Naive thymus-derived CD8-positive, alpha-beta T cell (primary cell): ENCODE measurements around the gene SLC39A11. TPM values are rescaled to one million over a fixed set of nuclear protein-coding genes. Genes with fewer than 3 reads are reported as not detected.
"Not testable (repeated sequence)": the region's sequence is repeated elsewhere in the genome, so short reads cannot be mapped to it uniquely, and the experiment has no call there.

Experiments used
- ATAC-seq, 2 donors: fragments of 150-1000 bp; cut with Tn5 transposase in 1 of 2; sonication (Bioruptor Pico), chemical (Tn5 transposase) in 1 of 2; 1 replicate in 1 of 2; 2 replicates in 1 of 2; pipeline ENCODE4 v1.10.0; 2021; ENCODE audit warnings: mild to moderate bottlenecking in 2 of 2, moderate library complexity in 2 of 2
- POLR2A ChIA-PET: fragments of 350-600 bp; sonication (Branson Sonifier 250); formaldehyde crosslinking; loops from one replicate; lab custom pipeline; 2021; ENCODE audit warnings: antibody characterized with exemption; lab: Charles Lee
- DNase-seq, 10 donors: peaks; one replicate each; pipeline versions ENCODE4 v3.0.0 to v3.0.0-alpha.2; 2020 to 2022
- H3K27ac Mint-ChIP-seq, 10 donors: one replicate each; pipeline ENCODE4 v1.8.0; 2020 to 2022; ENCODE audit warnings: mild to moderate bottlenecking in 10 of 10, mixed read lengths in 10 of 10, moderate library complexity in 4 of 10, inconsistent platforms in 1 of 10
- H3K27me3 Mint-ChIP-seq, 5 donors: one replicate each; pipeline ENCODE4 v1.8.0; 2021 to 2022; ENCODE audit warnings: mixed read lengths in 5 of 5
- H3K36me3 Mint-ChIP-seq, 3 donors: one replicate each; pipeline ENCODE4 v1.8.0; 2020 to 2022; ENCODE audit warnings: mixed read lengths in 3 of 3, mild to moderate bottlenecking in 2 of 3, inconsistent platforms in 1 of 3
- H3K4me1 Mint-ChIP-seq, 4 donors: one replicate each; pipeline ENCODE4 v1.8.0; 2021 to 2022; ENCODE audit warnings: mixed read lengths in 4 of 4
- H3K4me3 Mint-ChIP-seq, 10 donors: one replicate each; pipeline ENCODE4 v1.8.0; 2020 to 2022; ENCODE audit warnings: mild to moderate bottlenecking in 10 of 10, mixed read lengths in 10 of 10, moderate library complexity in 6 of 10, inconsistent platforms in 1 of 10
- H3K9me3 Mint-ChIP-seq, 9 donors: one replicate each; pipeline ENCODE4 v1.8.0; 2020 to 2022; ENCODE audit warnings: mixed read lengths in 9 of 9, mild to moderate bottlenecking in 3 of 9, inconsistent platforms in 1 of 9, moderate library complexity in 1 of 9
- polyA plus RNA-seq, 3 donors: library from polyadenylated mRNA; unstranded; fragments of 300-500 nt; fragmentation: Illumina TruSeq; gene quantifications; one replicate each; pipeline ENCODE4 v1.2.3, GENCODE V29; 2021
- total RNA-seq, 8 experiments: library from RNA in 2 of 8; stranded (reverse) in 2 of 8; gene quantifications; one replicate each; pipeline ENCODE4 v1.2.3 and lab custom pipeline; 2021 to 2026

Gene SLC39A11, protein sequence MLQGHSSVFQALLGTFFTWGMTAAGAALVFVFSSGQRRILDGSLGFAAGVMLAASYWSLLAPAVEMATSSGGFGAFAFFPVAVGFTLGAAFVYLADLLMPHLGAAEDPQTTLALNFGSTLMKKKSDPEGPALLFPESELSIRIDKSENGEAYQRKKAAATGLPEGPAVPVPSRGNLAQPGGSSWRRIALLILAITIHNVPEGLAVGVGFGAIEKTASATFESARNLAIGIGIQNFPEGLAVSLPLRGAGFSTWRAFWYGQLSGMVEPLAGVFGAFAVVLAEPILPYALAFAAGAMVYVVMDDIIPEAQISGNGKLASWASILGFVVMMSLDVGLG
- total RNA-seq (10 to 100 TPM; 11.3 to 14.4 TPM), polyA plus RNA-seq (10 to 100 TPM in 1 of 3 donors, 1 to 10 TPM in 2; 6.2 to 10.3 (median 6.6) TPM), total RNA-seq (lab: John Stamatoyannopoulos, UW) (8.3 to 10.7 (median 9.2) reads per million in 6 experiments)

DNA sequence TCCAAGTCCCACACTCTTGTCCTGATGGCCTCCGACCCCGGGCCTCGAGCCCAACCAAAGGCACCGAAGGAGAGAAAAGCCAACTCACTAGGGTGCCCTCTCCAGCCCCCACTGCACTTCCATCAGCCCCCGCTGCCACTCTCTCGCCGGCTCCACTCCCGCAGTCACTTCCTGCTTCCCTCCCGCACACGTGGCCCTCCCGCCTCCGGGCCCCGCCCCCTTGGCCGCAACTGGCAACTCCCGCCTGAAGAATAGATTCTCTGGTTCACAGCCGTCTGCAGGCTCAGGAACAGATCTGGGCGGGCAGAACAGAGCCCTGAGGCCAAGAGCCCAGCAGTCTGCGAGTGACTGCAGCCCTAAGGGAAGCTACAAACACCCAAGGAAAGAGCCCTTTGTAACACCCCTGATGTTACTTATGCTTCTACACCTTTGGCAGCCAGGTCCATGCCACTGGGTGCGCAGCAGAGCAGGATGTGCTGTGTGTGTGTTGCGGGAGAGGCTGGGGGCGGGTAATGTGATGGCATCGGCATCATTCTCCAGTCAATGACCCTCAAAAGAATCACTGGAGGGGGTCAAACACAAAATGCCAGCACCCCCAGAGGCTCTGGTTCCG, at the start of gene SLC39A11:
Gene SLC39A11 (minus strand): TSS at position 166 of the 613 bp plus-strand sequence. CDS start 3,924 bp downstream, outside the sequence.
- Mint-ChIP-seq H3K9me3 (no peaks in the 10 kb centered on the region), H3K27me3 (peaks cover 0 to 20% (median 2%) of the 10 kb centered on the region in 5 donors), H3K4me1 (peaks cover 19 to 41% (median 37%) of the 10 kb centered on the region in 4 donors), H3K36me3 (peaks cover 1 to 10% (median 6%) of the 10 kb centered on the region in 3 donors), H3K4me3 (peak within 1 kb of the TSS; percentile 93 to 100 (median 98)), H3K27ac (peak within 1 kb of the TSS; percentile 84 to 98 (median 94))
- DNase-seq: peak; percentile 79 to 90 (median 82)
- ATAC-seq: peak; percentile 95 to 97
- POLR2A ChIA-PET: interaction anchor here (2.0 kb wide), 1 partner anchor 139 kb away, joined by 7 read pairs; a partner anchor contains a TSS

- Mint-ChIP-seq H3K9me3 (peaks cover 0 to 26% (median 14%) of the 10 kb centered on the region in 9 donors), H3K27ac (no peak overlapping the region), H3K27me3 (peaks cover 0 to 6% (median 2%) of the 10 kb centered on the region in 5 donors), H3K36me3 (peaks cover 0 to 8% (median 2%) of the 10 kb centered on the region in 3 donors), H3K4me3 (no peak overlapping the region), H3K4me1 (peaks cover 14 to 18% (median 16%) of the 10 kb centered on the region in 4 donors)
- POLR2A ChIA-PET: no interaction called here
- ATAC-seq (no peak), DNase-seq (no peak)
These were observed 48.9 kb upstream of the SLC39A11 start for GRCh38 chr17:73141411-73141810.

DNA sequence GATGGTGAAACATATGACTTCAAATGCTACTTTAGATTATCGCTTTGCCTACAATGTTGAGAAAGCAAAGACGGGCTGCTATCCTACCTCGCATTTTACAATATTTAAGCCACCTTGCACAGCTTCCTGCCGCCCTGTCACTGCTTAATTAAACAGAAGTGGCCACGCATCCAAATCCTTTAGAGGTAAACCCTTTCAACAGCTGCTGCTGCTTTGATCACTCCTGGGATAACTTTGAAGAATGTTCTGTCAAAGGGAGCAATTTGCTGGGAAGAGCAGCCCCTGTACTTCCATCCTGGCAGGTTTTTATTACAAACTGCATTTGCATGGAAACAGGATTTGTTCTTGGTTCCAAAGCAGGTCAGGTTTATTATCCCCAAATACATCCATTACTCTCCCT, 48.1 kb upstream of the SLC39A11 start:
- ATAC-seq (no peak), DNase-seq (no peak)
- H3K27me3 Mint-ChIP-seq: peaks cover 0 to 6% (median 2%) of the 10 kb centered on the region in 5 donors
- POLR2A ChIA-PET: no interaction called here
- peaks cover 0 to 2% (median 2%) of the 10 kb centered on the region in 3 donors for H3K36me3 Mint-ChIP-seq
- no peak overlapping the region for H3K4me3 Mint-ChIP-seq
- peaks cover 14 to 18% (median 16%) of the 10 kb centered on the region in 4 donors for H3K4me1 Mint-ChIP-seq
- peak overlapping the region in 1 of 10 donors; percentile 34 for H3K27ac Mint-ChIP-seq
- H3K9me3 Mint-ChIP-seq: peaks cover 0 to 17% (median 9%) of the 10 kb centered on the region in 9 donors

DNA sequence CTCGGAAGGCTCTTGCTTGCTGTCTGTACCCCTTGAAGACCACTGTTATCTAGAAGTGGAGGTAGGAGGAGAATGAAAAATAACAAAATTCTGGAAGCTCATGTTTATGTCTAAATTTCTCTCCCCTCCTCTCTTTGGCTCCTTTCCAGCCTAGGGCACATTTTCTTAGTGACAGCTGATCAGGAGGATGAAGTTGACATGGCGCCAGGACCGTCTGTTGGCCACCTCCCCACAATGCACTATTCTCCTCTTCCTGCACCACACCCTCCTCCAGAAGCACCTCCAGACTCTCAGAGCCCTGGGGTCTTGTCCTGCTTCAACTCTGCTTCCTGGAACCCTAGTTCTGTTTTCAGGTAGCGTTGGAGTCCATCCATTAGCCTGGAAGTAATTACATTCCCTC, 46.8 kb upstream of the SLC39A11 start:
- Mint-ChIP-seq H3K4me3 (no peak overlapping the region), H3K4me1 (peaks cover 14 to 18% (median 16%) of the 10 kb centered on the region in 4 donors), H3K36me3 (peaks cover 0 to 2% (median 0%) of the 10 kb centered on the region in 3 donors), H3K27ac (peak overlapping the region in 2 of 10 donors; percentile 46 to 63), H3K27me3 (peaks cover 0 to 6% (median 2%) of the 10 kb centered on the region in 5 donors), H3K9me3 (peaks cover 0 to 6% (median 2%) of the 10 kb centered on the region in 9 donors)
- ATAC-seq: no peak
- DNase-seq: no peak
- POLR2A ChIA-PET: no interaction called here

DNA sequence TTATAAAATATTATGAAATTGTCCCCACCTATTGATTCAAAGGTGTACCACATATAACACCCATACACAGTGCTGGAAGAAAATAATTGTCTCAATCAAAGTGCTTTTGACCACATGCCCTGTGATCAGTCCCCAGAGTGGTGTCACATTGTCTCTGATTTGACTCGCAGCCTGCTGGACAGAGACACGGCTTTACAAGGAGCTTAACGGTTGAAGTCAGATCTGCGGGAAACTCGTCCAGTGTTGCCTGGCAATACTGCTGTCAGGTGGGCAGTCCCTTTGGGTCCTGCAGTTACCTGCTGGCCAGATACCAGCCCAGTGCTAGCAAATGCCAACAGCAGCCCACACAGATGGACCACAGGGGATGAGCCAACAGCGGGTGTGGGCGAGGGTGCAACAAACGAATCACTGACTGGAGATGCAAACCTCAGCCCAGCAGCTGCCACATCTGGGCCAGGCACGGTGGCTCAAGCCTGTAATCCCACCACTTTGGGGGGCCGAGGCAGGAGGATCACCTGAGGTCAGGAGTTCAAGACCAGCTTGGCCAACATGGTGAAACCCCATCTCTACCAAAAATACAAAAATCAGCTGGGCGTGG, 46.2 kb upstream of the SLC39A11 start:
- Mint-ChIP-seq H3K9me3 (no peaks in the 10 kb centered on the region), H3K27ac (peak overlapping the region in 1 of 10 donors; percentile 24), H3K36me3 (no peaks in the 10 kb centered on the region), H3K4me1 (peaks cover 11 to 12% (median 11%) of the 10 kb centered on the region in 4 donors), H3K4me3 (no peak overlapping the region), H3K27me3 (peaks cover 0 to 6% (median 2%) of the 10 kb centered on the region in 5 donors)
- POLR2A ChIA-PET: no interaction called here
- DNase-seq: no peak
- ATAC-seq: no peak

DNA sequence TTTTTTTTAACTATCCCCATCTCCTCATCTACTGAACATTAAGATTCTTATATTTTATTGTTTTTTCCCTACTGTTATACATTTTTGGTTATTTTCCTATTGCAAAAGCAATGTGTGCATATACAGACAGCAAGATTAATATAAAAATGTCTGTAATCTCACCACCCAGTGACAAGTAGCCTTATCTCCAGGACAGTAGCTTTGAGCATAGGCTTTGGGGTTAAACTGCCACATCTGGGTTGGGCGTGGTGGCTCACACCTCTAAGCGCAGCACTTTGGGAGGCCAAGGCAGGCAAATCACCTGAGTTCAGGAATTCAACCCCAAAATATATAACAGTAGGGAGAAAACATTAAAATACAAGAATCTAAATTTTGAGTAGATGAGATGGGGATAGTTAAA, 44.9 kb upstream of the SLC39A11 start:
- Mint-ChIP-seq H3K27me3 (peaks cover 0 to 6% (median 2%) of the 10 kb centered on the region in 5 donors), H3K4me3 (no peak overlapping the region), H3K27ac (no peak overlapping the region)

DNA sequence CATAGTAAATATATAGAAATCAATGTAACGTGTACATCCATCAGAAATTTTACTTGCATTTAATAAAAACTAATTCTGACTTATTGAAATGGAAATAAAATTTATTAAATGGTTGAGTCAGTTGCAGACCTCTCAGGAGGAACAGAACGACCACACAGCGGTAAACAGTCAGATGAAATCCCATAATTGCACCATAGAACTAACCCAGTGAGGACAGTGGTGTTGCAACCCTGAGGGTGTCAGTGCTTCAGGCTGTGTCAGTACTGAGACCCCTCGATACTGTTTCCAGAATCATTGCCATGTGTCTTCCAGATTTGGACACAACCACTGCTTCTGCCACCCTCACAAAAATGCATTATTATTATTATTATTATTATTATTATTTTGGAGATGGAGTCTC, 43.3 kb upstream of the SLC39A11 start:
- ATAC-seq (no peak), DNase-seq (no peak)
- H3K9me3 Mint-ChIP-seq: no peaks in the 10 kb centered on the region

More for the DNA sequence above, 44.9 kb upstream of the SLC39A11 start:
- H3K36me3 Mint-ChIP-seq: no peaks in the 10 kb centered on the region
- ATAC-seq (no peak), DNase-seq (no peak)
- H3K9me3 Mint-ChIP-seq: no peaks in the 10 kb centered on the region
- H3K4me1 Mint-ChIP-seq: peaks cover 0 to 3% (median 2%) of the 10 kb centered on the region in 4 donors
- POLR2A ChIA-PET: no interaction called here

GRCh38 chr17:73133911-73134649, 41.6 kb upstream of the SLC39A11 start:
- Mint-ChIP-seq H3K27ac (no peak overlapping the region), H3K4me1 (peaks cover 0 to 8% (median 0%) of the 10 kb centered on the region in 4 donors), H3K9me3 (no peaks in the 10 kb centered on the region), H3K4me3 (no peak overlapping the region), H3K27me3 (peaks cover 0 to 3% (median 0%) of the 10 kb centered on the region in 5 donors), H3K36me3 (no peaks in the 10 kb centered on the region)
- POLR2A ChIA-PET: no interaction called here
- no peak for ATAC-seq
- no peak for DNase-seq

More for the DNA sequence above, 43.3 kb upstream of the SLC39A11 start:
- no peak overlapping the region for H3K4me3 Mint-ChIP-seq
- H3K27me3 Mint-ChIP-seq: peaks cover 0 to 6% (median 2%) of the 10 kb centered on the region in 5 donors
- peaks cover 0 to 8% (median 2%) of the 10 kb centered on the region in 4 donors for H3K4me1 Mint-ChIP-seq
- POLR2A ChIA-PET: no interaction called here
- H3K36me3 Mint-ChIP-seq: no peaks in the 10 kb centered on the region
- H3K27ac Mint-ChIP-seq: no peak overlapping the region

GRCh38 chr17:73132085-73132492, 39.6 kb upstream of the SLC39A11 start:
- peaks cover 0 to 3% (median 0%) of the 10 kb centered on the region in 5 donors for H3K27me3 Mint-ChIP-seq
- DNase-seq: no peak

GRCh38 chr17:73131439-73131838, 39.0 kb upstream of the SLC39A11 start:
- H3K9me3 Mint-ChIP-seq, DNase-seq, H3K4me3 Mint-ChIP-seq, POLR2A ChIA-PET, H3K36me3 Mint-ChIP-seq, ATAC-seq, H3K27ac Mint-ChIP-seq, H3K27me3 Mint-ChIP-seq, H3K4me1 Mint-ChIP-seq: not testable (repeated sequence)

More at GRCh38 chr17:73132085-73132492, 39.6 kb upstream of the SLC39A11 start:
- no peak for ATAC-seq
- H3K4me1 Mint-ChIP-seq: peaks cover 0 to 8% (median 0%) of the 10 kb centered on the region in 4 donors
- H3K9me3 Mint-ChIP-seq: no peaks in the 10 kb centered on the region
- H3K27ac Mint-ChIP-seq: no peak overlapping the region
- POLR2A ChIA-PET: no interaction called here
- H3K36me3 Mint-ChIP-seq: no peaks in the 10 kb centered on the region
- no peak overlapping the region for H3K4me3 Mint-ChIP-seq

GRCh38 chr17:73130977-73131376, 38.5 kb upstream of the SLC39A11 start:
- Mint-ChIP-seq H3K36me3 (no peaks in the 10 kb centered on the region), H3K4me3 (no peak overlapping the region), H3K27ac (no peak overlapping the region), H3K27me3 (peaks cover 0 to 3% (median 0%) of the 10 kb centered on the region in 5 donors), H3K9me3 (no peaks in the 10 kb centered on the region), H3K4me1 (peaks cover 0 to 8% (median 0%) of the 10 kb centered on the region in 4 donors)
- POLR2A ChIA-PET: no interaction called here
- DNase-seq (no peak), ATAC-seq (no peak)

DNA sequence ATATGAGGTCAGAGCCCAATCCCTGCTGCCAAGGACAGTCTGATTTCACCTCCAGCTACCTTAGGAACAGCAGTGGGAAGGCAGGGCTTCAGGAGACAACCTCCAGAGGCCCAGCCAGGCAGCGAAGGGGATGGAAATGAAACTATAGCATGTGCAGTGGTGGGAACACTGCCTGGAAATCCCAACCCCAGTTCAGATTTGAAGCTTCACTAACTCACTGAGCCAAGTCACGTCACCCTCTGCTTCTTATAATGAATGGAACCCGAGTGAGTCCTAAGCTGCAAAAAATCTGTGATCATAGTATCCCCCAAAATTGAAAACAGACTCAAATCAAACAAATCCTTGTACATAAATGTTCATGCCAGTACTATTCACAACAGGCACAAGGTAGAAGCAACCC, 36.0 kb upstream of the SLC39A11 start:
- no peak for DNase-seq
- POLR2A ChIA-PET: interaction anchor here (0.7 kb wide), 1 partner anchor 426 kb away, joined by 3 read pairs; no protein-coding TSS in a partner anchor
- no peak overlapping the region for H3K4me3 Mint-ChIP-seq
- H3K27ac Mint-ChIP-seq: no peak overlapping the region
- ATAC-seq: no peak
- no peaks in the 10 kb centered on the region for H3K9me3 Mint-ChIP-seq
- no peaks in the 10 kb centered on the region for H3K36me3 Mint-ChIP-seq
- peaks cover 0 to 3% (median 0%) of the 10 kb centered on the region in 5 donors for H3K27me3 Mint-ChIP-seq
- peaks cover 0 to 8% (median 0%) of the 10 kb centered on the region in 4 donors for H3K4me1 Mint-ChIP-seq
